Large intestine (tissue), 3 donors: ENCODE results near the gene LIX1. TPM values are rescaled to one million over a fixed set of nuclear protein-coding genes. Genes with fewer than 3 reads are reported as not detected.

Experiments used
- DNase-seq, 2 donors: peaks; one replicate each; pipeline versions ENCODE4 v3.0.0 to v3.0.0-alpha.2; 2013
- H3K27ac ChIP-seq: one replicate; pipeline ENCODE4 v1.5.1; 2013; ENCODE audit warnings: low read length
- H3K27me3 ChIP-seq: 2 replicates; pipeline ENCODE4 v1.6.1; 2013; ENCODE audit warnings: low read length; ENCODE audit not compliant: control insufficient read depth, insufficient read depth
- H3K36me3 ChIP-seq: 2 replicates; pipeline ENCODE4 v1.6.1; 2013; ENCODE audit warnings: low read length; ENCODE audit not compliant: control insufficient read depth, insufficient read depth
- H3K4me1 ChIP-seq: one replicate; pipeline ENCODE4 v1.6.1; 2013; ENCODE audit warnings: low read length; ENCODE audit not compliant: control insufficient read depth, insufficient read depth
- H3K4me3 ChIP-seq: one replicate; pipeline ENCODE4 v1.5.1; 2013; ENCODE audit warnings: low read length
- H3K9me3 ChIP-seq: one replicate; pipeline ENCODE4 v1.6.1; 2013; ENCODE audit warnings: mild to moderate bottlenecking, low read depth, low read length, moderate library complexity; ENCODE audit not compliant: control insufficient read depth
- WGBS: methylation state at CpG from one replicate; pipeline ENCODE4 v1.1.5; 2013; ENCODE audit warnings: low lambda C conversion rate; ENCODE audit not compliant: insufficient coverage; 5-methylcytosine and 5-hydroxymethylcytosine counted together
- polyA plus RNA-seq: library from polyadenylated mRNA; unstranded; fragments of 120-200 nt; gene quantifications from one replicate; pipeline ENCODE4 v1.2.1, GENCODE V29; 2013

Gene LIX1
- polyA plus RNA-seq, 1 donor: 3.7 TPM

- H3K4me3 ChIP-seq: no peak overlapping the region
- WGBS: no CpG with 5 or more reads among the region's 1 CpG
- no peaks in the 10 kb centered on the region for H3K9me3 ChIP-seq
- no peaks in the 10 kb centered on the region for H3K27me3 ChIP-seq
- no peaks in the 10 kb centered on the region for H3K4me1 ChIP-seq
- H3K36me3 ChIP-seq: no peaks in the 10 kb centered on the region
- no peak overlapping the region for H3K27ac ChIP-seq
- no peak for DNase-seq
Measured at GRCh38 chr5:97127727-97128126, 14.7 kb downstream of the LIX1 start.

- Histone ChIP-seq H3K27ac (no peak overlapping the region), H3K9me3 (no peaks in the 10 kb centered on the region), H3K27me3 (no peaks in the 10 kb centered on the region), H3K4me3 (no peak overlapping the region), H3K4me1 (no peaks in the 10 kb centered on the region), H3K36me3 (no peaks in the 10 kb centered on the region)
- no peak for DNase-seq
- WGBS: 80% methylated on average over 1 of the region's 3 CpGs
Measured at GRCh38 chr5:97125125-97125683, 17.2 kb downstream of the LIX1 start.

GRCh38 chr5:97124335-97124734, 18.1 kb downstream of the LIX1 start:
- no peak for DNase-seq
- no CpG with 5 or more reads among the region's 2 CpGs for WGBS

GRCh38 chr5:97121848-97122247, 20.6 kb downstream of the LIX1 start:
- no peak overlapping the region for H3K27ac ChIP-seq
- DNase-seq: no peak
- H3K27me3 ChIP-seq: no peaks in the 10 kb centered on the region
- no peak overlapping the region for H3K4me3 ChIP-seq
- H3K9me3 ChIP-seq: no peaks in the 10 kb centered on the region
- WGBS: no CpG with 5 or more reads among the region's 5 CpGs
- H3K36me3 ChIP-seq: no peaks in the 10 kb centered on the region
- H3K4me1 ChIP-seq: no peaks in the 10 kb centered on the region

More at GRCh38 chr5:97124335-97124734, 18.1 kb downstream of the LIX1 start:
- H3K4me3 ChIP-seq: no peak overlapping the region
- H3K27me3 ChIP-seq: no peaks in the 10 kb centered on the region
- H3K4me1 ChIP-seq: no peaks in the 10 kb centered on the region
- no peaks in the 10 kb centered on the region for H3K36me3 ChIP-seq
- no peak overlapping the region for H3K27ac ChIP-seq
- H3K9me3 ChIP-seq: no peaks in the 10 kb centered on the region

GRCh38 chr5:97120195-97120594, 22.2 kb downstream of the LIX1 start:
- Histone ChIP-seq H3K4me3 (no peak overlapping the region), H3K27me3 (no peaks in the 10 kb centered on the region), H3K27ac (no peak overlapping the region), H3K9me3 (no peaks in the 10 kb centered on the region), H3K4me1 (no peaks in the 10 kb centered on the region), H3K36me3 (no peaks in the 10 kb centered on the region)
- DNase-seq: no peak
- 100% methylated on average over 1 of the region's 2 CpGs for WGBS

- Histone ChIP-seq H3K36me3 (no peaks in the 10 kb centered on the region), H3K9me3 (no peaks in the 10 kb centered on the region), H3K27ac (no peak overlapping the region), H3K4me3 (no peak overlapping the region), H3K27me3 (no peaks in the 10 kb centered on the region), H3K4me1 (no peaks in the 10 kb centered on the region)
- no peak for DNase-seq
- no CpG with 5 or more reads among the region's 2 CpGs for WGBS
Measured at GRCh38 chr5:97119007-97119390, 23.4 kb downstream of the LIX1 start.

- Histone ChIP-seq H3K36me3 (no peaks in the 10 kb centered on the region), H3K4me3 (no peak overlapping the region), H3K27me3 (no peaks in the 10 kb centered on the region), H3K4me1 (no peaks in the 10 kb centered on the region), H3K9me3 (no peaks in the 10 kb centered on the region), H3K27ac (no peak overlapping the region)
- DNase-seq: no peak
- 72% methylated on average over 2 of the region's 2 CpGs for WGBS
Measured at GRCh38 chr5:97118261-97119006, 24.0 kb downstream of the LIX1 start.

GRCh38 chr5:97115932-97116331, 26.5 kb downstream of the LIX1 start:
- H3K4me3 ChIP-seq: no peak overlapping the region
- H3K36me3 ChIP-seq: no peaks in the 10 kb centered on the region
- peaks cover 16% of the 10 kb centered on the region for H3K4me1 ChIP-seq
- H3K27ac ChIP-seq: no peak overlapping the region
- no peak for DNase-seq
- H3K9me3 ChIP-seq: no peaks in the 10 kb centered on the region
- 80% methylated on average over 1 of the region's 9 CpGs for WGBS
- H3K27me3 ChIP-seq: no peaks in the 10 kb centered on the region

GRCh38 chr5:97112230-97112629, 30.2 kb downstream of the LIX1 start:
- Histone ChIP-seq H3K9me3 (no peaks in the 10 kb centered on the region), H3K27ac (peak overlapping the region; percentile 64), H3K27me3 (no peaks in the 10 kb centered on the region), H3K36me3 (no peaks in the 10 kb centered on the region), H3K4me1 (peaks cover 26% of the 10 kb centered on the region), H3K4me3 (no peak overlapping the region)
- DNase-seq: peak in 1 of 2 donors; percentile 65
- 40% methylated on average over 1 of the region's 6 CpGs for WGBS

GRCh38 chr5:97111616-97112015, 30.8 kb downstream of the LIX1 start:
- Histone ChIP-seq H3K9me3 (no peaks in the 10 kb centered on the region), H3K36me3 (no peaks in the 10 kb centered on the region), H3K4me1 (peaks cover 28% of the 10 kb centered on the region), H3K27me3 (no peaks in the 10 kb centered on the region), H3K27ac (peak overlapping the region; percentile 64), H3K4me3 (no peak overlapping the region)
- WGBS: 0% methylated on average over 1 of the region's 4 CpGs
- DNase-seq: peak; percentile 73 to 88

GRCh38 chr5:97111004-97111403, 31.4 kb downstream of the LIX1 start:
- no peak overlapping the region for H3K4me3 ChIP-seq
- H3K36me3 ChIP-seq: no peaks in the 10 kb centered on the region
- peaks cover 34% of the 10 kb centered on the region for H3K4me1 ChIP-seq
- WGBS: 82% methylated on average over 3 of the region's 5 CpGs
- H3K27me3 ChIP-seq: no peaks in the 10 kb centered on the region
- DNase-seq: no peak
- peak overlapping the region; percentile 64 for H3K27ac ChIP-seq
- no peaks in the 10 kb centered on the region for H3K9me3 ChIP-seq
